ENCODE results near the gene NFKB1. TPM values are rescaled to one million over a fixed set of nuclear protein-coding genes. Genes with fewer than 3 reads are reported as not detected.

The NFKB1 gene
- total and polyA plus RNA-seq, 9 donors = 18.6 to 45.0 (median 36.6) TPM

DNA sequence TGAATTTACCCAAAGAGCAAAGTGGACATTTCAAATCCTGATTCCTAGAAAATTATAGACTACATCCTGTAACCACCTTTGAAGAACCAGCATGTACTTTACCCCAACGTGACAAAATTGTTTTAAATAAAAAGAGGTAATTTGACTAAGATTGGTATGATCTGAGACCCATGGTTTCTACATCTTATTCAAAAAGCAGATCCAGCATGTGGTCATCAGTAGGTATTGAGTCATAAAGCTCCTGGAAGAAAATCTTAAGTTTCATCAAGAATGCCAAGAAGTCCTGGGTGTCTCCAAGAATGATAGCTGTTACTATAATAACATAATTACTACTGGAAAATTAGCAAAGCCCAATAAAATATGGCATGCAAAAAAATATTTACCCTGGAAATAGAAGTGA lies 61.8 kb downstream of the NFKB1 start:
- H3K27me3 ChIP-seq = no peaks in the 10 kb centered on the region
- no peaks in the 10 kb centered on the region for H3K9me3 ChIP-seq
- H3K4me1 ChIP-seq (ENCODE audit: insufficient read depth) = peaks cover 9% of the 10 kb centered on the region
- no peak overlapping the region for H3K27ac ChIP-seq
- H3K4me3 ChIP-seq = no peak overlapping the region
- intact Hi-C loops (cut with DNase I) = no loop called here
- 74 to 81% (median 79%) methylated on average over 1 of the region's 1 CpG for WGBS, 3 donors
- no peak for DNase-seq
- H3K36me3 ChIP-seq = no peaks in the 10 kb centered on the region
- TF ChIP-seq POLR2A (IDR thresholded peaks at IDR 0.05) = no peak
- TF ChIP-seq, protein P1, sequence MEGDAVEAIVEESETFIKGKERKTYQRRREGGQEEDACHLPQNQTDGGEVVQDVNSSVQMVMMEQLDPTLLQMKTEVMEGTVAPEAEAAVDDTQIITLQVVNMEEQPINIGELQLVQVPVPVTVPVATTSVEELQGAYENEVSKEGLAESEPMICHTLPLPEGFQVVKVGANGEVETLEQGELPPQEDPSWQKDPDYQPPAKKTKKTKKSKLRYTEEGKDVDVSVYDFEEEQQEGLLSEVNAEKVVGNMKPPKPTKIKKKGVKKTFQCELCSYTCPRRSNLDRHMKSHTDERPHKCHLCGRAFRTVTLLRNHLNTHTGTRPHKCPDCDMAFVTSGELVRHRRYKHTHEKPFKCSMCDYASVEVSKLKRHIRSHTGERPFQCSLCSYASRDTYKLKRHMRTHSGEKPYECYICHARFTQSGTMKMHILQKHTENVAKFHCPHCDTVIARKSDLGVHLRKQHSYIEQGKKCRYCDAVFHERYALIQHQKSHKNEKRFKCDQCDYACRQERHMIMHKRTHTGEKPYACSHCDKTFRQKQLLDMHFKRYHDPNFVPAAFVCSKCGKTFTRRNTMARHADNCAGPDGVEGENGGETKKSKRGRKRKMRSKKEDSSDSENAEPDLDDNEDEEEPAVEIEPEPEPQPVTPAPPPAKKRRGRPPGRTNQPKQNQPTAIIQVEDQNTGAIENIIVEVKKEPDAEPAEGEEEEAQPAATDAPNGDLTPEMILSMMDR (IDR thresholded peaks at IDR 0.05) = no peak
- no peak for TF ChIP-seq EP300 (IDR thresholded peaks at IDR 0.05)

- Histone ChIP-seq H3K36me3 (no peaks in the 10 kb centered on the region), H3K27ac (no peak overlapping the region), H3K4me1 (ENCODE audit: insufficient read depth) (peaks cover 9% of the 10 kb centered on the region), H3K4me3 (no peak overlapping the region), H3K9me3 (no peaks in the 10 kb centered on the region), H3K27me3 (no peaks in the 10 kb centered on the region)
- WGBS, 3 donors = 74 to 89% (median 87%) methylated on average over 4 of the region's 4 CpGs
- DNase-seq = no peak
- intact Hi-C loops (cut with DNase I) = no loop called here
- TF ChIP-seq POLR2A (IDR thresholded peaks at IDR 0.05) (no peak), EP300 (IDR thresholded peaks at IDR 0.05) (no peak)
- TF ChIP-seq, protein P1 (IDR thresholded peaks at IDR 0.05) = no peak
These were observed 63.4 kb downstream of the NFKB1 start for GRCh38 chr4:102564399-102565059.

- H3K9me3 ChIP-seq = no peaks in the 10 kb centered on the region
- no peak overlapping the region for H3K4me3 ChIP-seq
- H3K27ac ChIP-seq = no peak overlapping the region
- H3K36me3 ChIP-seq = no peaks in the 10 kb centered on the region
- H3K27me3 ChIP-seq = no peaks in the 10 kb centered on the region
- WGBS, 3 donors = 21 to 61% (median 31%) methylated on average over 2 of the region's 2 CpGs
- no peak for DNase-seq
- intact Hi-C loops (cut with DNase I) = no loop called here
- TF ChIP-seq POLR2A (IDR thresholded peaks at IDR 0.05) (no peak), EP300 (IDR thresholded peaks at IDR 0.05) (no peak)
- TF ChIP-seq, protein P1 (IDR thresholded peaks at IDR 0.05) = no peak
- H3K4me1 ChIP-seq (ENCODE audit: insufficient read depth) = peaks cover 8% of the 10 kb centered on the region
These were observed 64.5 kb downstream of the NFKB1 start for GRCh38 chr4:102565696-102566095.

GRCh38 chr4:102566426-102566825 lies 65.3 kb downstream of the NFKB1 start:
- intact Hi-C loops (cut with DNase I) = no loop called here
- H3K4me3 ChIP-seq = no peak overlapping the region
- no peaks in the 10 kb centered on the region for H3K27me3 ChIP-seq
- H3K36me3 ChIP-seq = no peaks in the 10 kb centered on the region
- H3K9me3 ChIP-seq = no peaks in the 10 kb centered on the region
- H3K27ac ChIP-seq = no peak overlapping the region
- DNase-seq = no peak
- TF ChIP-seq, protein P1 (IDR thresholded peaks at IDR 0.05) = no peak
- TF ChIP-seq POLR2A (IDR thresholded peaks at IDR 0.05) (no peak), EP300 (IDR thresholded peaks at IDR 0.05) (no peak)
- peaks cover 3% of the 10 kb centered on the region for H3K4me1 ChIP-seq (ENCODE audit: insufficient read depth)
